A549 (cell line): ENCODE measurements around the gene UFSP2.

ENCODE experiments used
- CEBPB ChIP-seq, 2 experiments: fragments of >200 bp in 1 of 2; sonication (Bioruptor Twin) in 1 of 2; formaldehyde crosslinking in 1 of 2; IDR thresholded peaks; 2 replicates each; pipeline ENCODE4 v1.6.1; 2012 to 2016
- CTCF ChIP-seq: fragments of >200 bp; sonication (Bioruptor Twin); formaldehyde crosslinking; IDR thresholded peaks from 3 replicates; pipeline ENCODE4 v1.5.1; 2016
- EP300 ChIP-seq, 2 experiments: fragments of >200 bp; sonication (Bioruptor Twin); formaldehyde crosslinking; IDR thresholded peaks; 2 replicates in 1 of 2; 3 replicates in 1 of 2; pipeline ENCODE4 v1.6.1; 2016 to 2017
- FOXS1 ChIP-seq: fragments of 250-450 bp; sonication (Bioruptor Pico); IDR thresholded peaks from 2 replicates; pipeline ENCODE4 v1.5.0; 2020; ENCODE audit warnings: mild to moderate bottlenecking, moderate library complexity
- JUNB ChIP-seq: fragments of >200 bp; sonication (Bioruptor Twin); formaldehyde crosslinking; IDR thresholded peaks from 2 replicates; pipeline ENCODE4 v1.6.1; 2016
- POLR2A ChIP-seq: IDR thresholded peaks from 2 replicates; pipeline ENCODE4 v1.6.1; 2012; ENCODE audit warnings: mild to moderate bottlenecking, low read length
- RCOR1 ChIP-seq: fragments of 150-350 bp; IDR thresholded peaks from 2 replicates; pipeline ENCODE4 v1.6.1; 2014; ENCODE audit warnings: antibody characterized with exemption, low read length, low read depth
- ZFP36 ChIP-seq: fragments of 450-650 bp; IDR thresholded peaks from 2 replicates; pipeline ENCODE4 v1.6.1; 2014; ENCODE audit warnings: borderline replicate concordance; ENCODE audit not compliant: partially characterized antibody
- TF ChIP-seq, protein P1 (sequence below): IDR thresholded peaks from 2 replicates; pipeline ENCODE4 v1.6.1; 2012

DNA sequence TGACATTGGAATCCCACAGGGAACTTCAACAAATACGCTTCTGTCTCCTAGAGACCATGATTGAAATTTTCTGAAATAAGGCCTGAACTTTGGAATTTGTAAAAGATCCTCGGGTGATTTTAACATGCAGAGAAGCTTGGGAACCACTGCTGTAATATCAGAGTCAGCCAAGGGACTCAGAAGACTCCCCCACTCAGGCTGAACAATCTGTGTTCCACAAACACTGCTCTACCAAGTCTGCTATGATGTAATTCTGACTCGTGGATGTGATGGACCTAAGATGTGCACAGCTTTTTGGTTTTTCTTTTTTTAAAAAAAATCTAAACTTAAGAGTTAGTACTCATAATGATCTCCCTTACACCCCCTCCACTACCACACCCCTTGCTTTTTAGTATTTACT is 56.0 kb downstream of the UFSP2 start:
- TF ChIP-seq JUNB (no peak), POLR2A (no peak), CTCF (no peak), RCOR1 (no peak), CEBPB (IDR thresholded peaks at IDR 0.05) (no peak), FOXS1 (no peak), ZFP36 (no peak), EP300 (IDR thresholded peaks at IDR 0.05) (no peak)
- TF ChIP-seq, protein P1, sequence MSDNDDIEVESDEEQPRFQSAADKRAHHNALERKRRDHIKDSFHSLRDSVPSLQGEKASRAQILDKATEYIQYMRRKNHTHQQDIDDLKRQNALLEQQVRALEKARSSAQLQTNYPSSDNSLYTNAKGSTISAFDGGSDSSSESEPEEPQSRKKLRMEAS: no peak
